ENCODE measurements around the gene ERC1. TPM values are rescaled to one million over a fixed set of nuclear protein-coding genes. Genes with fewer than 3 reads are reported as not detected.
A peak's percentile ranks its signal among the peaks of the same experiment; 100 is the strongest.

ERC1 gene
- total RNA-seq, 1 donor from 2014 or later, result 32.5 TPM

- DNase-seq (ENCODE audit: low read depth in 2 of 2), result no peak
Observed at GRCh38 chr12:1283316-1283715, 292.3 kb downstream of the ERC1 start.

GRCh38 chr12:1284611-1285010 lies 293.6 kb downstream of the ERC1 start:
- DNase-seq (ENCODE audit: low read depth in 2 of 2), result no peak

- no peak for DNase-seq (ENCODE audit: low read depth in 2 of 2)
Observed at GRCh38 chr12:1287446-1287975, 296.5 kb downstream of the ERC1 start.

GRCh38 chr12:1288333-1288732 lies 297.3 kb downstream of the ERC1 start:
- DNase-seq (ENCODE audit: low read depth in 2 of 2), result peak; percentile 12 to 28

GRCh38 chr12:1289371-1290155 lies 298.5 kb downstream of the ERC1 start:
- DNase-seq (ENCODE audit: low read depth in 2 of 2), result peak; percentile 60 to 85

- no peak for DNase-seq (ENCODE audit: low read depth in 2 of 2)
Observed at GRCh38 chr12:1290716-1291115, 299.7 kb downstream of the ERC1 start.

- DNase-seq (ENCODE audit: low read depth in 2 of 2), result peak in 1 of 2 donors; percentile 4
Observed at GRCh38 chr12:1291601-1292332, 300.7 kb downstream of the ERC1 start.

GRCh38 chr12:1293901-1294300 lies 302.9 kb downstream of the ERC1 start:
- no peak for DNase-seq (ENCODE audit: low read depth in 2 of 2)

GRCh38 chr12:1297206-1297605 lies 306.2 kb downstream of the ERC1 start:
- no peak for DNase-seq (ENCODE audit: low read depth in 2 of 2)

GRCh38 chr12:1297639-1298175 lies 306.7 kb downstream of the ERC1 start:
- no peak for DNase-seq (ENCODE audit: low read depth in 2 of 2)

- no peak for DNase-seq (ENCODE audit: low read depth in 2 of 2)
Observed at GRCh38 chr12:1300460-1300859, 309.4 kb downstream of the ERC1 start.

GRCh38 chr12:1302201-1302870 lies 311.3 kb downstream of the ERC1 start:
- DNase-seq (ENCODE audit: low read depth in 2 of 2), result no peak

GRCh38 chr12:1305063-1305434 lies 314.0 kb downstream of the ERC1 start:
- no peak for DNase-seq (ENCODE audit: low read depth in 2 of 2)

GRCh38 chr12:1305791-1306500 lies 314.9 kb downstream of the ERC1 start:
- no peak for DNase-seq (ENCODE audit: low read depth in 2 of 2)

GRCh38 chr12:1306817-1307216 lies 315.8 kb downstream of the ERC1 start:
- no peak for DNase-seq (ENCODE audit: low read depth in 2 of 2)

- no peak for DNase-seq (ENCODE audit: low read depth in 2 of 2)
Observed at GRCh38 chr12:1307796-1308195, 316.8 kb downstream of the ERC1 start.

GRCh38 chr12:1309613-1310012 lies 318.6 kb downstream of the ERC1 start:
- peak in 1 of 2 donors; percentile 44 for DNase-seq (ENCODE audit: low read depth in 2 of 2)

GRCh38 chr12:1310653-1311052 lies 319.6 kb downstream of the ERC1 start:
- no peak for DNase-seq (ENCODE audit: low read depth in 2 of 2)

- DNase-seq (ENCODE audit: low read depth in 2 of 2), result no peak
Observed at GRCh38 chr12:1311145-1311544, 320.1 kb downstream of the ERC1 start.

- peak in 1 of 2 donors; percentile 42 for DNase-seq (ENCODE audit: low read depth in 2 of 2)
Observed at GRCh38 chr12:1313906-1314305, 322.9 kb downstream of the ERC1 start.

- no peak for DNase-seq (ENCODE audit: low read depth in 2 of 2)
Observed at GRCh38 chr12:1314523-1314922, 323.5 kb downstream of the ERC1 start.

All from lung microvascular endothelial cell (primary cell).